HG03103 (cell line): ENCODE measurements around the gene SEC14L3.
A peak's percentile ranks its signal among the peaks of the same experiment; 100 is the strongest.

Experiments used
- ATAC-seq: cut with Tn5 transposase; IDR thresholded peaks from one replicate; pipeline ENCODE4 v1.9.1; 2021; ENCODE audit warnings: low read depth; ENCODE audit not compliant: unreplicated experiment

The SEC14L3 gene

GRCh38 chr22:30424534-30425326 is 47.1 kb downstream of the SEC14L3 start:
- ATAC-seq: no peak

- peak; percentile 79 for ATAC-seq
These were observed 47.8 kb downstream of the SEC14L3 start for GRCh38 chr22:30423959-30424533.

GRCh38 chr22:30423301-30423958 is 48.4 kb downstream of the SEC14L3 start:
- ATAC-seq: peak; percentile 10

GRCh38 chr22:30422481-30423300 is 49.1 kb downstream of the SEC14L3 start:
- ATAC-seq: no peak

GRCh38 chr22:30421695-30422480 is 49.9 kb downstream of the SEC14L3 start:
- ATAC-seq: no peak

GRCh38 chr22:30420347-30421125 is 51.3 kb downstream of the SEC14L3 start:
- ATAC-seq: no peak

- ATAC-seq: no peak
These were observed 55.0 kb downstream of the SEC14L3 start for GRCh38 chr22:30416837-30417236.

GRCh38 chr22:30416403-30416802 is 55.4 kb downstream of the SEC14L3 start:
- ATAC-seq: no peak

GRCh38 chr22:30414525-30415047 is 57.2 kb downstream of the SEC14L3 start:
- no peak for ATAC-seq

- no peak for ATAC-seq
These were observed 57.9 kb downstream of the SEC14L3 start for GRCh38 chr22:30413745-30414524.

- no peak for ATAC-seq
These were observed 58.8 kb downstream of the SEC14L3 start for GRCh38 chr22:30413001-30413400.

GRCh38 chr22:30411780-30412179 is 60.0 kb downstream of the SEC14L3 start:
- ATAC-seq: no peak
